HepG2 (cell line): ENCODE data around the gene ETS2. TPM values are rescaled to one million over a fixed set of nuclear protein-coding genes. Genes with fewer than 3 reads are reported as not detected.
A peak's percentile ranks its signal among the peaks of the same experiment; 100 is the strongest.

ENCODE experiments used
- ATAC-seq: fragments of 200-7000 bp; cut with Tn5 transposase; 3 replicates; pipeline ENCODE4 v1.9.1; 2020; ENCODE audit warnings: mild to moderate bottlenecking, moderate library complexity
- BruUV-seq: library from RNA; stranded (reverse); fragments of 400-500 nt; replicated peaks from 2 replicates; lab custom pipeline; 2021; lab: Mats Ljungman, UMichigan
- CTCF ChIA-PET: fragments of 300-600 bp; formaldehyde crosslinking; extraction: SDS; loops from one replicate; lab custom pipeline; 2021; ENCODE audit warnings: low total read pairs, inconsistent platforms, low intra/inter-chr PET ratio; lab: Yijun Ruan, JAX
- POLR2A ChIA-PET: fragments of 350-600 bp; sonication (Branson Sonifier 250); formaldehyde crosslinking; loops from one replicate; lab custom pipeline; 2020; ENCODE audit warnings: antibody characterized with exemption, inconsistent platforms; lab: Yijun Ruan, JAX
- DNase-seq: peaks from one replicate; pipeline ENCODE4 v3.0.0-alpha.2; 2015; ENCODE audit warnings: low spot score
- FAIRE-seq: peaks from 3 replicates; lab custom pipeline; 2011; peaks lifted over from hg19 to GRCh38; lab: Jason Lieb, UNC
- H2AFZ ChIP-seq: one replicate; pipeline ENCODE4 v1.6.1; 2011; ENCODE audit warnings: low read length, inconsistent platforms
- H3K27ac ChIP-seq: fragments of 300-600 bp; 3 replicates; pipeline ENCODE4 v1.8.0; 2011; ENCODE audit warnings: mixed run types, mild to moderate bottlenecking, mixed read lengths, low read length, inconsistent platforms; ENCODE audit not compliant: insufficient read depth; ENCODE audit errors: extremely low read length
- H3K27me3 ChIP-seq, 2 experiments: fragments of 200-600 bp in 1 of 2; 2 replicates in 1 of 2; 3 replicates in 1 of 2; pipeline versions ENCODE4 v1.6.0 to v1.8.0; 2011; ENCODE audit warnings: low read length in 2 of 2, mild to moderate bottlenecking in 2 of 2, moderate library complexity in 2 of 2, inconsistent platforms in 1 of 2; ENCODE audit not compliant: insufficient read depth in 2 of 2, control insufficient read depth in 1 of 2
- H3K36me3 ChIP-seq, 2 experiments: fragments of 200-600 bp in 1 of 2; replicated peaks in 1 of 2; 2 replicates in 1 of 2; 3 replicates in 1 of 2; pipeline versions ENCODE4 v1.5.1 to v1.8.0; 2011; ENCODE audit warnings: low read length in 2 of 2, inconsistent platforms in 1 of 2; ENCODE audit not compliant: insufficient read depth in 2 of 2, control insufficient read depth in 1 of 2
- H3K4me1 ChIP-seq: 2 replicates; pipeline ENCODE4 v1.5.1; 2012; ENCODE audit warnings: low read length, inconsistent platforms; ENCODE audit not compliant: insufficient read depth
- H3K4me2 ChIP-seq: 2 replicates; pipeline ENCODE4 v1.6.0; 2011; ENCODE audit warnings: low read depth, low read length, inconsistent platforms
- H3K4me3 ChIP-seq, 3 experiments: fragments of 200-600 bp in 1 of 3; sonication (generic), shearing (Covaris generic) in 1 of 3; replicated peaks in 1 of 3; 2 replicates each; pipeline ENCODE4 v1.5.1; 2011 to 2016; ENCODE audit warnings: low read length in 3 of 3, inconsistent platforms in 2 of 3, low read depth in 2 of 3, mild to moderate bottlenecking in 2 of 3, control low read depth in 1 of 3, mixed read lengths in 1 of 3; ENCODE audit not compliant: insufficient read depth in 1 of 3
- H3K79me2 ChIP-seq: one replicate; pipeline ENCODE4 v1.6.1; 2011; ENCODE audit warnings: low read length, inconsistent platforms; ENCODE audit not compliant: insufficient read depth
- H3K9ac ChIP-seq: 2 replicates; pipeline ENCODE4 v1.6.0; 2011; ENCODE audit warnings: mild to moderate bottlenecking, low read depth, low read length, inconsistent platforms; ENCODE audit not compliant: insufficient read depth
- H3K9me3 ChIP-seq: 2 replicates; pipeline ENCODE4 v1.5.1; 2012; ENCODE audit warnings: mild to moderate bottlenecking, low read length
- H4K20me1 ChIP-seq: 2 replicates; pipeline ENCODE4 v1.6.0; 2011; ENCODE audit warnings: inconsistent platforms, mild to moderate bottlenecking, low read length, moderate library complexity; ENCODE audit not compliant: insufficient read depth
- GABPB1 ChIP-seq: IDR thresholded peaks from 2 replicates; pipeline ENCODE4 v1.6.1; 2016; ENCODE audit warnings: mild to moderate bottlenecking, missing genetic modification reagents, moderate library complexity, missing compliant biosample characterization
- IRF2 ChIP-seq: IDR thresholded peaks from 2 replicates; pipeline ENCODE4 v1.6.1; 2018; ENCODE audit warnings: missing genetic modification reagents, missing compliant biosample characterization
- NFAT5 ChIP-seq: sonication (generic); formaldehyde crosslinking; IDR thresholded peaks from 2 replicates; pipeline ENCODE4 v1.4.0; 2020; ENCODE audit warnings: missing genetic modification reagents
- RAD51 ChIP-seq: fragments of 450-650 bp; IDR thresholded peaks from 2 replicates; pipeline ENCODE4 v1.6.1; 2016; ENCODE audit warnings: borderline replicate concordance
- SAP130 ChIP-seq: IDR thresholded peaks from 2 replicates; pipeline ENCODE4 v1.6.1; 2016; ENCODE audit warnings: low read depth
- THYN1 ChIP-seq: sonication (generic); formaldehyde crosslinking; IDR thresholded peaks from 2 replicates; pipeline ENCODE4 v1.8.1; 2023; ENCODE audit warnings: low read depth, mild to moderate bottlenecking, moderate library complexity, missing genetic modification reagents, borderline replicate concordance
- ZBTB38 ChIP-seq: sonication (generic); formaldehyde crosslinking; IDR thresholded peaks from 2 replicates; pipeline ENCODE4 v1.5.1; 2020; ENCODE audit warnings: mild to moderate bottlenecking, missing genetic modification reagents
- ZNF263 ChIP-seq: sonication (generic); formaldehyde crosslinking; IDR thresholded peaks from 2 replicates; pipeline ENCODE4 v1.4.0; 2020; ENCODE audit warnings: missing genetic modification reagents
- ZNF33A ChIP-seq: sonication (generic); formaldehyde crosslinking; IDR thresholded peaks from 2 replicates; pipeline ENCODE4 v1.5.1; 2020; ENCODE audit warnings: missing genetic modification reagents, mild to moderate bottlenecking, moderate library complexity, borderline replicate concordance
- WGBS: methylation state at CpG from one replicate; pipeline ENCODE4 v1.1.6; 2017; ENCODE audit warnings: low lambda C conversion rate; 5-methylcytosine and 5-hydroxymethylcytosine counted together
- in situ Hi-C: cut with HindIII; loops from 2 replicates; pipeline ENCODE4 v1.10.0; 2017; ENCODE audit warnings: low pct_unique_long_range_greater_than_20kb; ENCODE audit not compliant: extremely low pct_ligation_motif_present
- intact Hi-C: fragments of 100-400 bp; cut with micrococcal nuclease; formaldehyde crosslinking; loops from one replicate; pipeline ENCODE4 v1.10.0; 2022; ENCODE audit not compliant: unreplicated experiment
- polyA plus RNA-seq, 8 experiments: library from polyadenylated mRNA; depleted of rRNA in 3 of 8; stranded (reverse) in 7 of 8; unstranded in 1 of 8; fragments of >200 nt; fragmentation: Illumina TruSeq in 4 of 8; extraction: Trizol in 4 of 8; gene quantifications; 2 replicates each; pipeline versions ENCODE4 v1.2.1 to v1.2.3, GENCODE V29; 2011 to 2016; ENCODE audit warnings: low read depth in 4 of 8, missing spikeins in 1 of 8, mixed read lengths in 1 of 8; ENCODE audit not compliant: insufficient read depth in 1 of 8
- total RNA-seq, 5 experiments: library from RNA; depleted of rRNA; stranded (reverse); fragments of >200 nt; fragmentation: Illumina TruSeq; extraction: Trizol; gene quantifications; 2 replicates each; pipeline ENCODE4 v1.2.3, GENCODE V29; 2016; ENCODE audit warnings: low read depth in 1 of 5
- TF ChIP-seq, protein P1 (sequence below): sonication (generic); formaldehyde crosslinking; IDR thresholded peaks from 2 replicates; pipeline ENCODE4 v1.8.0; 2022; ENCODE audit warnings: mild to moderate bottlenecking, missing genetic modification reagents
- TF ChIP-seq, protein P2 (sequence below): sonication (generic); formaldehyde crosslinking; IDR thresholded peaks from 2 replicates; pipeline ENCODE4 v1.5.1; 2020; ENCODE audit warnings: mild to moderate bottlenecking, missing genetic modification reagents, moderate library complexity

Gene ETS2
- total and polyA plus RNA-seq, 2 of the 13 experiments (the other 11 are each of a cell fraction or from before 2014, with no cell fraction given), result 24.6 to 64.4 TPM

DNA sequence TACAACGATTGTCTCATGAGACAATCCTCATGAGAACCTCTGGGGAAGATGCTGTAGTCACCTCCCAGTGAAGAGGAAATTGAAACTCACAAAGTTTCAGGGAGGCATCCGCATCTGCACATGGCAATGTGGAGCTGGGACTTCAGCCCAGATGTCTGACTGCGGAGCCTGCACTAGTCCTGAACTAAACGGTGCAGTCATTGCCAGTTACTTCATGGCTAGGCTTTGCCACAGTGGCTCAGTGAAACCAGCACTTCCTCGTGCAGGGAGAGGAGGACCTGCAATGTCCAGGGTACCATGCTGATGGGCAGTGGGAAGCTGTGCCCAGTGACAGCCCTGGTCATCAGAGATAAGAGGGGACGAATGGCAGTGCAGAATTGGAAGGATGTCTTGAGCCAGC, 40.7 kb upstream of the ETS2 start (continued):
- TF ChIP-seq NFAT5, result no peak
- no peak for TF ChIP-seq THYN1 (CRISPR knock-in tag)
- TF ChIP-seq ZBTB38, result no peak
- TF ChIP-seq, all 625 proteins: peak for 0

DNA sequence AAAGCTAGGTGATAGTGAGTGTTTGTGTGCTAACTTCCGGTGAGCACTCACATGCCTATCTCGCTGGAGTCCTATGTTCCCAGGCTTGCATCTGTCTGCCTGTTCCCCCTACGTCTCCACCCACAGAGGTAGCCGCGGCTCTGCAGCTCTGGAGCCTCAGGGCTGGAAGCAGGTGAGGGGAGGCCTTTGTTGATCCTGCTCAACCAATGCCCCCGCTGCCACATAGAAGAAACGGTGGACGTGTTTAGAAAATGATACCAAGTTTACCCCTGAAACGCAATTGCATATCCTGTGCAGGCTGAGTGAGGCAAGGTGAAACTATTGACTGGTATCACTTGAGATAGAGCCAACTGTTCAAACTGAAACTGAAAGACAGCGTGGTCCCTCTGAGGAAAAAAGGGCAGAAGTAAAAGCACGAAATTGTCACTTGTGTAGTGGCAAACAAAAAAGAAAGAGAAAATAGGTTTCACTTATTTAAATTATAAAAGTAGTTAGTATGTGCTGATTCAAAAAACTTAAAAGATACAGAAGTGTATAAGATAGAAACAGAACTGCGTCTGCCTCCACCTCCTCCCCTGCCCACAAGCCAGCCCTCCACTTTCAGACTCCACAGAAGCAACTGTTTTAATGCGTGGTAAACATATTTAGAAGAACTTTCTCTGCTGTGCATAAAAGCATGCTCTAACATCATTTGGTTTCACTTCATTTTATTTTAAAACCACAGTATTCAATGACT, 38.6 kb upstream of the ETS2 start:
- in situ Hi-C loops, result no loop called here
- FAIRE-seq, result no peak
- peaks cover 24% of the 10 kb centered on the region for H3K4me1 ChIP-seq
- intact Hi-C loops, result loop anchor here (2.0 kb wide), 1 partner anchor 40 kb away; no protein-coding TSS in a partner anchor
- POLR2A ChIA-PET, result interaction anchor here (2.8 kb wide), 1 partner anchor 20 kb away, joined by 7 read pairs; no protein-coding TSS in a partner anchor
- H3K27me3 ChIP-seq, result peaks cover 0 to 16% of the 10 kb centered on the region in 2 experiments; a peak in 3 of 5 replicates
- H3K79me2 ChIP-seq, result no peaks in the 10 kb centered on the region
- peak; percentile 94 for ATAC-seq
- peak overlapping the region; percentile 29 for H3K9ac ChIP-seq
- H3K36me3 ChIP-seq, result no peaks in the 10 kb centered on the region
- CTCF ChIA-PET, result no interaction called here
- no TSS peak for BruUV-seq
- H3K4me3 ChIP-seq, result peak overlapping the region; percentile 60 to 71 (median 64)
- peak; percentile 20 for DNase-seq
- 2% methylated on average over 12 of the region's 13 CpGs for WGBS
- H4K20me1 ChIP-seq, result no peaks in the 10 kb centered on the region
- H3K27ac ChIP-seq, result no peak overlapping the region
- no peak overlapping the region for H2AFZ ChIP-seq
- H3K9me3 ChIP-seq, result no peaks in the 10 kb centered on the region
- H3K4me2 ChIP-seq, result peak overlapping the region; percentile 75
- TF ChIP-seq ZNF263 (CRISPR knock-in tag) (peak; percentile 76; the same call in 1 of the 2 replicates), RAD51 (no peak), IRF2 (CRISPR knock-in tag) (peak; percentile 57; the same call in 1 of the 2 replicates), SAP130 (CRISPR knock-in tag) (peak; percentile 15; the same call in 1 of the 2 replicates), GABPB1 (CRISPR knock-in tag) (peak; percentile 37; the same call in 1 of the 2 replicates), ZNF33A (CRISPR knock-in tag) (0 out of 2 replicates have a peak, but pooled peaks have one; percentile 65)
- TF ChIP-seq, protein P1, sequence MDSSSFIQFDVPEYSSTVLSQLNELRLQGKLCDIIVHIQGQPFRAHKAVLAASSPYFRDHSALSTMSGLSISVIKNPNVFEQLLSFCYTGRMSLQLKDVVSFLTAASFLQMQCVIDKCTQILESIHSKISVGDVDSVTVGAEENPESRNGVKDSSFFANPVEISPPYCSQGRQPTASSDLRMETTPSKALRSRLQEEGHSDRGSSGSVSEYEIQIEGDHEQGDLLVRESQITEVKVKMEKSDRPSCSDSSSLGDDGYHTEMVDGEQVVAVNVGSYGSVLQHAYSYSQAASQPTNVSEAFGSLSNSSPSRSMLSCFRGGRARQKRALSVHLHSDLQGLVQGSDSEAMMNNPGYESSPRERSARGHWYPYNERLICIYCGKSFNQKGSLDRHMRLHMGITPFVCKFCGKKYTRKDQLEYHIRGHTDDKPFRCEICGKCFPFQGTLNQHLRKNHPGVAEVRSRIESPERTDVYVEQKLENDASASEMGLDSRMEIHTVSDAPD (CRISPR knock-in tag), result no peak
- TF ChIP-seq, protein P2, sequence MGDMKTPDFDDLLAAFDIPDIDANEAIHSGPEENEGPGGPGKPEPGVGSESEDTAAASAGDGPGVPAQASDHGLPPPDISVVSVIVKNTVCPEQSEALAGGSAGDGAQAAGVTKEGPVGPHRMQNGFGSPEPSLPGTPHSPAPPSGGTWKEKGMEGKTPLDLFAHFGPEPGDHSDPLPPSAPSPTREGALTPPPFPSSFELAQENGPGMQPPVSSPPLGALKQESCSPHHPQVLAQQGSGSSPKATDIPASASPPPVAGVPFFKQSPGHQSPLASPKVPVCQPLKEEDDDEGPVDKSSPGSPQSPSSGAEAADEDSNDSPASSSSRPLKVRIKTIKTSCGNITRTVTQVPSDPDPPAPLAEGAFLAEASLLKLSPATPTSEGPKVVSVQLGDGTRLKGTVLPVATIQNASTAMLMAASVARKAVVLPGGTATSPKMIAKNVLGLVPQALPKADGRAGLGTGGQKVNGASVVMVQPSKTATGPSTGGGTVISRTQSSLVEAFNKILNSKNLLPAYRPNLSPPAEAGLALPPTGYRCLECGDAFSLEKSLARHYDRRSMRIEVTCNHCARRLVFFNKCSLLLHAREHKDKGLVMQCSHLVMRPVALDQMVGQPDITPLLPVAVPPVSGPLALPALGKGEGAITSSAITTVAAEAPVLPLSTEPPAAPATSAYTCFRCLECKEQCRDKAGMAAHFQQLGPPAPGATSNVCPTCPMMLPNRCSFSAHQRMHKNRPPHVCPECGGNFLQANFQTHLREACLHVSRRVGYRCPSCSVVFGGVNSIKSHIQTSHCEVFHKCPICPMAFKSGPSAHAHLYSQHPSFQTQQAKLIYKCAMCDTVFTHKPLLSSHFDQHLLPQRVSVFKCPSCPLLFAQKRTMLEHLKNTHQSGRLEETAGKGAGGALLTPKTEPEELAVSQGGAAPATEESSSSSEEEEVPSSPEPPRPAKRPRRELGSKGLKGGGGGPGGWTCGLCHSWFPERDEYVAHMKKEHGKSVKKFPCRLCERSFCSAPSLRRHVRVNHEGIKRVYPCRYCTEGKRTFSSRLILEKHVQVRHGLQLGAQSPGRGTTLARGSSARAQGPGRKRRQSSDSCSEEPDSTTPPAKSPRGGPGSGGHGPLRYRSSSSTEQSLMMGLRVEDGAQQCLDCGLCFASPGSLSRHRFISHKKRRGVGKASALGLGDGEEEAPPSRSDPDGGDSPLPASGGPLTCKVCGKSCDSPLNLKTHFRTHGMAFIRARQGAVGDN (CRISPR knock-in tag), result peak; percentile 65
